ENCODE measurements around the gene SPTBN4.

Gene SPTBN4

GRCh38 chr19:40419066-40419612, 47.7 kb upstream of the SPTBN4 start (continued):
- TF ChIP-seq ZBTB10 (tag by site-specific recombination; IDR thresholded peaks at IDR 0.05) (peak; percentile 68), ZNF426 (tag by site-specific recombination; IDR thresholded peaks at IDR 0.05) (no peak), ZNF571 (tag by site-specific recombination; IDR thresholded peaks at IDR 0.05) (no peak), ZNF521 (tag by site-specific recombination; IDR thresholded peaks at IDR 0.05) (no peak), BCL11B (tag by site-specific recombination; IDR thresholded peaks at IDR 0.05; ENCODE audit: low read depth) (no peak), ZNF777 (tag by site-specific recombination; IDR thresholded peaks at IDR 0.05; ENCODE audit: borderline replicate concordance) (no peak), ZNF548 (tag by site-specific recombination; IDR thresholded peaks at IDR 0.05) (peak; percentile 41; the same call in 1 of the 2 replicates), ZNF792 (tag by site-specific recombination; IDR thresholded peaks at IDR 0.05) (0 out of 2 replicates have a peak, but pooled peaks have one; percentile 17), KLF10 (tag by site-specific recombination; IDR thresholded peaks at IDR 0.05) (no peak), YY2 (tag by site-specific recombination; IDR thresholded peaks at IDR 0.05) (no peak)

GRCh38 chr19:40419780-40420179, 47.0 kb upstream of the SPTBN4 start:
- no peak overlapping the region for H3K27ac ChIP-seq (ENCODE audit: extremely low read depth, low read depth, low read length)
- ChIA-PET POLR2A (interaction anchor here (0.6 to 9.2 kb wide), 10 partner anchors 13 to 184 kb away, joined by 3 to 428 read pairs (median 8); partner anchors contain the start of genes BLVRB, C19orf47, PLD3 and SERTAD3), CTCF (interaction anchor here (0.6 to 3.4 kb wide), 33 partner anchors 9 to 1723 kb away, joined by 3 to 40 read pairs (median 6); partner anchors contain the start of genes BLVRB and SERTAD3)

GRCh38 chr19:40420451-40420765, 46.4 kb upstream of the SPTBN4 start:
- peaks cover 21% of the 10 kb centered on the region for H3K4me1 ChIP-seq (ENCODE audit: control insufficient read depth, insufficient read depth, low read length)
- H3K4me3 ChIP-seq (ENCODE audit: low read depth, low read length) = no peak overlapping the region
- ChIA-PET CTCF (interaction anchor here (0.6 to 3.4 kb wide), 49 partner anchors 10 to 1722 kb away, joined by 3 to 40 read pairs (median 5); partner anchors contain the start of genes BLVRB and SERTAD3), POLR2A (interaction anchor here (0.6 to 9.2 kb wide), 41 partner anchors 8 to 1734 kb away, joined by 3 to 428 read pairs (median 4); partner anchors contain the start of genes AKT2, BLVRB, C19orf47 and DYRK1B)
- peak overlapping the region; percentile 95 for H3K27ac ChIP-seq (ENCODE audit: extremely low read depth, low read depth, low read length)
- peaks cover 13 to 15% of the 10 kb centered on the region in 2 experiments for H3K36me3 ChIP-seq (ENCODE audit: control insufficient read depth in 2 of 2, insufficient read depth in 1 of 2, low read length in 2 of 2)
- H3K9me3 ChIP-seq (ENCODE audit: control insufficient read depth, insufficient read depth, low read depth, low read length) = no peaks in the 10 kb centered on the region
- TF ChIP-seq ZNF548 (tag by site-specific recombination; IDR thresholded peaks at IDR 0.05) (0 out of 2 replicates have a peak, but pooled peaks have one; percentile 53), ZNF792 (tag by site-specific recombination; IDR thresholded peaks at IDR 0.05) (peak; percentile 79; the same call in 1 of the 2 replicates), ZNF580 (tag by site-specific recombination; IDR thresholded peaks at IDR 0.05) (peak; percentile 88), ZNF354C (tag by site-specific recombination; IDR thresholded peaks at IDR 0.05; ENCODE audit: borderline replicate concordance, low read depth) (no peak), SP2 (tag by site-specific recombination; IDR thresholded peaks at IDR 0.05) (no peak), SCRT1 (tag by site-specific recombination; IDR thresholded peaks at IDR 0.05; ENCODE audit: borderline replicate concordance) (peak; percentile 65; the same call in 1 of the 2 replicates), ZNF146 (tag by site-specific recombination; IDR thresholded peaks at IDR 0.05) (no peak), ZBTB26 (tag by site-specific recombination; optimal IDR thresholded peaks at IDR 0.05) (no peak), ZNF768 (tag by site-specific recombination; IDR thresholded peaks at IDR 0.05) (0 out of 2 replicates have a peak, but pooled peaks have one; percentile 8), ZNF19 (tag by site-specific recombination; IDR thresholded peaks at IDR 0.05; ENCODE audit: low read depth) (no peak), ZBTB21 (tag by site-specific recombination; IDR thresholded peaks at IDR 0.05) (peak; percentile 25; the same call in 1 of the 2 replicates), ZIC2 (tag by site-specific recombination; IDR thresholded peaks at IDR 0.05) (no peak), ZNF132 (tag by site-specific recombination; IDR thresholded peaks at IDR 0.05; ENCODE audit: borderline replicate concordance) (no peak), ZNF155 (tag by site-specific recombination; IDR thresholded peaks at IDR 0.05) (no peak)

More at GRCh38 chr19:40419780-40420179, 47.0 kb upstream of the SPTBN4 start:
- no peaks in the 10 kb centered on the region for H3K9me3 ChIP-seq (ENCODE audit: control insufficient read depth, insufficient read depth, low read depth, low read length)
- H3K4me1 ChIP-seq (ENCODE audit: control insufficient read depth, insufficient read depth, low read length) = peaks cover 19% of the 10 kb centered on the region
- TF ChIP-seq ZNF121 (tag by site-specific recombination; IDR thresholded peaks at IDR 0.05) = peak; percentile 97
- TF ChIP-seq ZBTB8A (tag by site-specific recombination; IDR thresholded peaks at IDR 0.05) = 0 out of 2 replicates have a peak, but pooled peaks have one; percentile 6
- no peak for TF ChIP-seq ATF2 (tag by site-specific recombination; IDR thresholded peaks at IDR 0.05; ENCODE audit: low read depth)
- TF ChIP-seq GLI2 (tag by site-specific recombination; IDR thresholded peaks at IDR 0.05; ENCODE audit: borderline replicate concordance, low read depth) = no peak
- peaks cover 13 to 15% of the 10 kb centered on the region in 2 experiments for H3K36me3 ChIP-seq (ENCODE audit: control insufficient read depth in 2 of 2, insufficient read depth in 1 of 2, low read length in 2 of 2)
- H3K4me3 ChIP-seq (ENCODE audit: low read depth, low read length) = no peak overlapping the region

All from HEK293 (cell line).